Measurements from ENCODE around the gene PDGFRA. TPM values are rescaled to one million over a fixed set of nuclear protein-coding genes. Genes with fewer than 3 reads are reported as not detected.

Gene PDGFRA
- total RNA-seq, 2 donors from 2014 or later = 20.5 to 32.5 TPM

- Histone ChIP-seq H3K9ac (ENCODE audit: low read depth in 2 of 2, low read length in 2 of 2) (no peak overlapping the region), H3K4me3 (no peak overlapping the region), H3K4me1 (no peaks in the 10 kb centered on the region), H3K27me3 (no peaks in the 10 kb centered on the region), H3K36me3 (no peaks in the 10 kb centered on the region), H3K9me3 (no peaks in the 10 kb centered on the region), H3K27ac (no peak overlapping the region)
- intact Hi-C loops (cut with DNase I) = no loop called here
- no peak for DNase-seq
- no peak for TF ChIP-seq CTCF (IDR thresholded peaks at IDR 0.05)
Measured at GRCh38 chr4:54187148-54187547, 41.9 kb upstream of the PDGFRA start.

GRCh38 chr4:54189140-54189539 lies 40.0 kb upstream of the PDGFRA start:
- intact Hi-C loops (cut with DNase I) = no loop called here

GRCh38 chr4:54192811-54193210 lies 36.3 kb upstream of the PDGFRA start:
- no peak for TF ChIP-seq CTCF (IDR thresholded peaks at IDR 0.05)
- Histone ChIP-seq H3K27me3 (no peaks in the 10 kb centered on the region), H3K36me3 (no peaks in the 10 kb centered on the region), H3K4me3 (no peak overlapping the region), H3K4me1 (no peaks in the 10 kb centered on the region), H3K9ac (ENCODE audit: low read depth in 2 of 2, low read length in 2 of 2) (no peak overlapping the region), H3K9me3 (no peaks in the 10 kb centered on the region), H3K27ac (no peak overlapping the region)
- intact Hi-C loops (cut with DNase I) = no loop called here
- no peak for DNase-seq

More at GRCh38 chr4:54189140-54189539, 40.0 kb upstream of the PDGFRA start:
- Histone ChIP-seq H3K9me3 (no peaks in the 10 kb centered on the region), H3K27me3 (no peaks in the 10 kb centered on the region), H3K36me3 (no peaks in the 10 kb centered on the region), H3K4me3 (no peak overlapping the region), H3K4me1 (no peaks in the 10 kb centered on the region), H3K9ac (ENCODE audit: low read depth in 2 of 2, low read length in 2 of 2) (no peak overlapping the region), H3K27ac (no peak overlapping the region)
- no peak for DNase-seq
- no peak for TF ChIP-seq CTCF (IDR thresholded peaks at IDR 0.05)

GRCh38 chr4:54197926-54198325 lies 31.2 kb upstream of the PDGFRA start:
- Histone ChIP-seq H3K9ac (ENCODE audit: low read depth in 2 of 2, low read length in 2 of 2) (no peak overlapping the region), H3K27ac (no peak overlapping the region), H3K9me3 (no peaks in the 10 kb centered on the region), H3K27me3 (no peaks in the 10 kb centered on the region), H3K4me1 (no peaks in the 10 kb centered on the region), H3K36me3 (no peaks in the 10 kb centered on the region), H3K4me3 (no peak overlapping the region)
- DNase-seq = no peak
- intact Hi-C loops (cut with DNase I) = no loop called here
- no peak for TF ChIP-seq CTCF (IDR thresholded peaks at IDR 0.05)

GRCh38 chr4:54199919-54200318 lies 29.2 kb upstream of the PDGFRA start:
- no peaks in the 10 kb centered on the region for H3K36me3 ChIP-seq
- intact Hi-C loops (cut with DNase I) = no loop called here

More at GRCh38 chr4:54199919-54200318, 29.2 kb upstream of the PDGFRA start:
- H3K27me3 ChIP-seq = no peaks in the 10 kb centered on the region
- H3K9me3 ChIP-seq = no peaks in the 10 kb centered on the region
- no peak overlapping the region for H3K27ac ChIP-seq
- no peaks in the 10 kb centered on the region for H3K4me1 ChIP-seq
- H3K9ac ChIP-seq (ENCODE audit: low read depth in 2 of 2, low read length in 2 of 2) = no peak overlapping the region
- no peak for DNase-seq
- no peak overlapping the region for H3K4me3 ChIP-seq
- TF ChIP-seq CTCF (IDR thresholded peaks at IDR 0.05) = no peak
